Nephron (organoid): ENCODE measurements around the gene LRRC10.

ENCODE experiments used
- H3K27ac Mint-ChIP-seq, 3 experiments: 2 replicates each; pipeline ENCODE4 v1.8.0; 2020; ENCODE audit warnings: mixed read lengths in 3 of 3, mild to moderate bottlenecking in 2 of 3, moderate library complexity in 1 of 3
- H3K27me3 Mint-ChIP-seq: 2 replicates; pipeline ENCODE4 v1.8.0; 2021; ENCODE audit warnings: low read depth, mild to moderate bottlenecking, moderate library complexity, mixed read lengths
- H3K36me3 Mint-ChIP-seq: 2 replicates; pipeline ENCODE4 v1.8.0; 2020; ENCODE audit warnings: low read depth, mixed read lengths
- H3K4me1 Mint-ChIP-seq: 2 replicates; pipeline ENCODE4 v1.8.0; 2020; ENCODE audit warnings: mixed read lengths
- H3K4me3 Mint-ChIP-seq, 3 experiments: 2 replicates each; pipeline ENCODE4 v1.8.0; 2020; ENCODE audit warnings: mild to moderate bottlenecking in 3 of 3, mixed read lengths in 3 of 3, moderate library complexity in 2 of 3
- H3K9me3 Mint-ChIP-seq: 2 replicates; pipeline ENCODE4 v1.8.0; 2020; ENCODE audit warnings: mixed read lengths
- CTCF ChIP-seq, 3 experiments: fragments of 200-600 bp; sonication (generic); IDR thresholded peaks; one replicate each; pipeline ENCODE4 v1.5.0; 2021; ENCODE audit warnings: antibody characterized with exemption in 3 of 3; ENCODE audit not compliant: unreplicated experiment in 3 of 3

LRRC10 gene

GRCh38 chr12:69563166-69563762 is 47.4 kb downstream of the LRRC10 start:
- no peak overlapping the region for H3K27ac Mint-ChIP-seq
- H3K9me3 Mint-ChIP-seq, result no peaks in the 10 kb centered on the region
- H3K36me3 Mint-ChIP-seq, result peaks cover 11% of the 10 kb centered on the region
- H3K4me3 Mint-ChIP-seq, result no peak overlapping the region
- no peak for TF ChIP-seq CTCF (IDR thresholded peaks at IDR 0.05; ENCODE audit: unreplicated experiment in 3 of 3)
- H3K4me1 Mint-ChIP-seq, result no peaks in the 10 kb centered on the region
- no peaks in the 10 kb centered on the region for H3K27me3 Mint-ChIP-seq
